Measurements from ENCODE around the gene CRYGD.
"Not testable (repeated sequence)": the region's sequence is repeated elsewhere in the genome, so short reads cannot be mapped to it uniquely, and the experiment has no call there.

DNA sequence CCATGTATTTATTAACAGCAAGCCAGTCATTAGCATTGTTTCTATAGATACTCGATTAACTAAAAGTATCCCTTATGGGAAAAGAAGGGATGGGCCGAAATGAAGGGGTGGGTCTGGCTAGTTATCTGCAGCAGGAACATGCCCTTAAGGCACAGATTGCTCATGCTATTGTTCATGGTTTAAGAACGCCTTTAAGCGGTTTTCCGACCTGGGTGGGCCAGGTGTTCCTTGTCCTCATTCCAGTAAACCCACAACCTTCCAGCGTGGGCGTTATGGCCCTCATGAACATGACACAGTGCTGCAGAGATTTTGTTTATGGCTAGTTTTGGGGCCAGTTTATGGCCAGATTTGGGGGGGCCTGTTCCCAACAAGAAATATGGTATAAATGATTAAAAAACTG, 14.0 kb upstream of the CRYGD start:
- TF ChIP-seq, protein P1, sequence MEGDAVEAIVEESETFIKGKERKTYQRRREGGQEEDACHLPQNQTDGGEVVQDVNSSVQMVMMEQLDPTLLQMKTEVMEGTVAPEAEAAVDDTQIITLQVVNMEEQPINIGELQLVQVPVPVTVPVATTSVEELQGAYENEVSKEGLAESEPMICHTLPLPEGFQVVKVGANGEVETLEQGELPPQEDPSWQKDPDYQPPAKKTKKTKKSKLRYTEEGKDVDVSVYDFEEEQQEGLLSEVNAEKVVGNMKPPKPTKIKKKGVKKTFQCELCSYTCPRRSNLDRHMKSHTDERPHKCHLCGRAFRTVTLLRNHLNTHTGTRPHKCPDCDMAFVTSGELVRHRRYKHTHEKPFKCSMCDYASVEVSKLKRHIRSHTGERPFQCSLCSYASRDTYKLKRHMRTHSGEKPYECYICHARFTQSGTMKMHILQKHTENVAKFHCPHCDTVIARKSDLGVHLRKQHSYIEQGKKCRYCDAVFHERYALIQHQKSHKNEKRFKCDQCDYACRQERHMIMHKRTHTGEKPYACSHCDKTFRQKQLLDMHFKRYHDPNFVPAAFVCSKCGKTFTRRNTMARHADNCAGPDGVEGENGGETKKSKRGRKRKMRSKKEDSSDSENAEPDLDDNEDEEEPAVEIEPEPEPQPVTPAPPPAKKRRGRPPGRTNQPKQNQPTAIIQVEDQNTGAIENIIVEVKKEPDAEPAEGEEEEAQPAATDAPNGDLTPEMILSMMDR (IDR thresholded peaks at IDR 0.05): not testable (repeated sequence)
- not testable (repeated sequence) for TF ChIP-seq POLR2A (IDR thresholded peaks at IDR 0.05)

All from heart left ventricle (tissue), 13 donors.